ENCODE measurements around the gene UBE2E2. TPM values are rescaled to one million over a fixed set of nuclear protein-coding genes. Genes with fewer than 3 reads are reported as not detected.

The UBE2E2 gene
- total RNA-seq, 1 donor from 2014 or later = 32.5 TPM

GRCh38 chr3:23270423-23270822 is 67.3 kb downstream of the UBE2E2 start:
- no peak for DNase-seq (ENCODE audit: low read depth)
- TF ChIP-seq CTCF (conservative IDR thresholded peaks at IDR 0.05; ENCODE audit: low read depth, low read length) = no peak
- no peak overlapping the region for H3K4me3 ChIP-seq (ENCODE audit: low read depth, low read length)

GRCh38 chr3:23271876-23272741 is 69.0 kb downstream of the UBE2E2 start:
- no peak for TF ChIP-seq CTCF (conservative IDR thresholded peaks at IDR 0.05; ENCODE audit: low read depth, low read length)
- H3K4me3 ChIP-seq (ENCODE audit: low read depth, low read length) = no peak overlapping the region
- DNase-seq (ENCODE audit: low read depth) = no peak

GRCh38 chr3:23272820-23273219 is 69.7 kb downstream of the UBE2E2 start:
- TF ChIP-seq CTCF (conservative IDR thresholded peaks at IDR 0.05; ENCODE audit: low read depth, low read length) = no peak
- DNase-seq (ENCODE audit: low read depth) = no peak
- H3K4me3 ChIP-seq (ENCODE audit: low read depth, low read length) = no peak overlapping the region

- TF ChIP-seq CTCF (conservative IDR thresholded peaks at IDR 0.05; ENCODE audit: low read depth, low read length) = no peak
- H3K4me3 ChIP-seq (ENCODE audit: low read depth, low read length) = no peak overlapping the region
- DNase-seq (ENCODE audit: low read depth) = no peak
Observed at GRCh38 chr3:23275061-23275460, 71.9 kb downstream of the UBE2E2 start.

GRCh38 chr3:23275814-23276213 is 72.7 kb downstream of the UBE2E2 start:
- no peak overlapping the region for H3K4me3 ChIP-seq (ENCODE audit: low read depth, low read length)
- TF ChIP-seq CTCF (conservative IDR thresholded peaks at IDR 0.05; ENCODE audit: low read depth, low read length) = no peak
- no peak for DNase-seq (ENCODE audit: low read depth)

- TF ChIP-seq CTCF (conservative IDR thresholded peaks at IDR 0.05; ENCODE audit: low read depth, low read length) = no peak
- H3K4me3 ChIP-seq (ENCODE audit: low read depth, low read length) = no peak overlapping the region
- no peak for DNase-seq (ENCODE audit: low read depth)
Observed at GRCh38 chr3:23276913-23277658, 74.0 kb downstream of the UBE2E2 start.

Data from epithelial cell of proximal tubule (primary cell).